KMS-11 (cell line): ENCODE measurements around the gene IER5.
A peak's percentile ranks its signal among the peaks of the same experiment; 100 is the strongest.

Experiments
- H2AFZ ChIP-seq: fragments of 200-600 bp; sonication (generic); 2 replicates; pipeline ENCODE4 v1.6.1; 2016; ENCODE audit warnings: antibody characterized with exemption, mixed run types, low read depth
- H3K27ac ChIP-seq: fragments of 200-600 bp; sonication (generic); 2 replicates; pipeline ENCODE4 v1.6.1; 2016; ENCODE audit warnings: mild to moderate bottlenecking, mixed run types
- H3K27me3 ChIP-seq: fragments of 200-600 bp; sonication (generic); 2 replicates; pipeline ENCODE4 v1.6.1; 2017; ENCODE audit warnings: mild to moderate bottlenecking, low read depth, mixed run types, moderate library complexity; ENCODE audit not compliant: insufficient read depth
- H3K36me3 ChIP-seq: fragments of 200-600 bp; sonication (generic); 2 replicates; pipeline ENCODE4 v1.6.1; 2017; ENCODE audit warnings: mild to moderate bottlenecking, mixed run types; ENCODE audit not compliant: insufficient read depth
- H3K4me1 ChIP-seq: fragments of 200-600 bp; sonication (generic); 2 replicates; pipeline ENCODE4 v1.6.1; 2016; ENCODE audit warnings: mild to moderate bottlenecking, low read depth, mixed run types; ENCODE audit not compliant: poor library complexity, severe bottlenecking
- H3K4me2 ChIP-seq: fragments of 200-600 bp; sonication (generic); 2 replicates; pipeline ENCODE4 v1.7.0; 2016; ENCODE audit warnings: mild to moderate bottlenecking, mixed run types
- H3K4me3 ChIP-seq: fragments of 200-600 bp; sonication (generic); IDR thresholded peaks from 2 replicates; pipeline ENCODE4 v1.6.1; 2017; ENCODE audit warnings: low read depth, low read length, mixed read lengths; ENCODE audit not compliant: insufficient read depth
- H3K79me2 ChIP-seq: fragments of 200-600 bp; sonication (generic); 2 replicates; pipeline ENCODE4 v1.6.1; 2016; ENCODE audit warnings: low read depth, mixed run types; ENCODE audit not compliant: insufficient read depth
- H3K9ac ChIP-seq: fragments of 200-600 bp; sonication (generic); 2 replicates; pipeline ENCODE4 v1.6.1; 2016; ENCODE audit warnings: mild to moderate bottlenecking, mixed run types
- H4K20me1 ChIP-seq: fragments of 200-600 bp; sonication (generic); 2 replicates; pipeline ENCODE4 v1.6.1; 2016; ENCODE audit warnings: mild to moderate bottlenecking, mixed run types; ENCODE audit not compliant: insufficient read depth
- TF ChIP-seq, protein P1 (sequence below): fragments of 200-600 bp; sonication (generic); conservative IDR thresholded peaks from 2 replicates; pipeline ENCODE4 v1.6.1; 2017; ENCODE audit warnings: low read depth, mild to moderate bottlenecking, antibody characterized with exemption, low read length, moderate library complexity, mixed read lengths

The IER5 gene

DNA sequence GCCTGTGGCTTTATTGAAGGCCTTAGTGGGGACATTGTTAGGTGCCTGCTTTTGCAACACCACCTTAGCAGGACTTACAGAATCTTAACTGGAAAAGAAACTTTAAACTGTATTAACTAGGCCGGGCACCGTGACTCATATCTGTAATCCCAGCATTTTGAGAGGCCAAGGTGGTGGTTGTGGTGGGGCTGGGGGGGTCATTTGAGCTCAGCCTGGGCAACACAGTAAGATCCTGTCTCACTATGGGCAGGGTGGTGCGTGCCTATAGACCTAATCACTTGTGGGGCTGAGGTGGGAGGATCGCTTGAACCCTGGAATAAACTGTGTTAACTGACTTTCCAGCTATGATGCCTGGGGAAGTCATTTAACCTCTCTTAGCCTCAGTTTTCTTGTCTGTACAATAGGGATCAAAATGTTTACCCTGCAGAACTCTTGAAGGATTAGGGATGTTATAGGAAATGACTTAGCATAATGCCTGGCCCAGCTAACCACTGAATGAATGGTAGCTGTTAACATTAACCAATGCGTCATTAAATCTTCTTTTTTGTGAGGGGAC, 39.5 kb downstream of the IER5 start:
- H3K4me1 ChIP-seq = peaks cover 11% of the 10 kb centered on the region
- no peak overlapping the region for H3K4me3 ChIP-seq
- H3K27ac ChIP-seq = no peak overlapping the region
- no peaks in the 10 kb centered on the region for H4K20me1 ChIP-seq
- no peaks in the 10 kb centered on the region for H3K36me3 ChIP-seq
- H2AFZ ChIP-seq = no peak overlapping the region
- no peak overlapping the region for H3K4me2 ChIP-seq
- no peaks in the 10 kb centered on the region for H3K27me3 ChIP-seq
- TF ChIP-seq, protein P1, sequence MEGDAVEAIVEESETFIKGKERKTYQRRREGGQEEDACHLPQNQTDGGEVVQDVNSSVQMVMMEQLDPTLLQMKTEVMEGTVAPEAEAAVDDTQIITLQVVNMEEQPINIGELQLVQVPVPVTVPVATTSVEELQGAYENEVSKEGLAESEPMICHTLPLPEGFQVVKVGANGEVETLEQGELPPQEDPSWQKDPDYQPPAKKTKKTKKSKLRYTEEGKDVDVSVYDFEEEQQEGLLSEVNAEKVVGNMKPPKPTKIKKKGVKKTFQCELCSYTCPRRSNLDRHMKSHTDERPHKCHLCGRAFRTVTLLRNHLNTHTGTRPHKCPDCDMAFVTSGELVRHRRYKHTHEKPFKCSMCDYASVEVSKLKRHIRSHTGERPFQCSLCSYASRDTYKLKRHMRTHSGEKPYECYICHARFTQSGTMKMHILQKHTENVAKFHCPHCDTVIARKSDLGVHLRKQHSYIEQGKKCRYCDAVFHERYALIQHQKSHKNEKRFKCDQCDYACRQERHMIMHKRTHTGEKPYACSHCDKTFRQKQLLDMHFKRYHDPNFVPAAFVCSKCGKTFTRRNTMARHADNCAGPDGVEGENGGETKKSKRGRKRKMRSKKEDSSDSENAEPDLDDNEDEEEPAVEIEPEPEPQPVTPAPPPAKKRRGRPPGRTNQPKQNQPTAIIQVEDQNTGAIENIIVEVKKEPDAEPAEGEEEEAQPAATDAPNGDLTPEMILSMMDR = no peak
- H3K9ac ChIP-seq = no peak overlapping the region
- H3K79me2 ChIP-seq = no peaks in the 10 kb centered on the region

DNA sequence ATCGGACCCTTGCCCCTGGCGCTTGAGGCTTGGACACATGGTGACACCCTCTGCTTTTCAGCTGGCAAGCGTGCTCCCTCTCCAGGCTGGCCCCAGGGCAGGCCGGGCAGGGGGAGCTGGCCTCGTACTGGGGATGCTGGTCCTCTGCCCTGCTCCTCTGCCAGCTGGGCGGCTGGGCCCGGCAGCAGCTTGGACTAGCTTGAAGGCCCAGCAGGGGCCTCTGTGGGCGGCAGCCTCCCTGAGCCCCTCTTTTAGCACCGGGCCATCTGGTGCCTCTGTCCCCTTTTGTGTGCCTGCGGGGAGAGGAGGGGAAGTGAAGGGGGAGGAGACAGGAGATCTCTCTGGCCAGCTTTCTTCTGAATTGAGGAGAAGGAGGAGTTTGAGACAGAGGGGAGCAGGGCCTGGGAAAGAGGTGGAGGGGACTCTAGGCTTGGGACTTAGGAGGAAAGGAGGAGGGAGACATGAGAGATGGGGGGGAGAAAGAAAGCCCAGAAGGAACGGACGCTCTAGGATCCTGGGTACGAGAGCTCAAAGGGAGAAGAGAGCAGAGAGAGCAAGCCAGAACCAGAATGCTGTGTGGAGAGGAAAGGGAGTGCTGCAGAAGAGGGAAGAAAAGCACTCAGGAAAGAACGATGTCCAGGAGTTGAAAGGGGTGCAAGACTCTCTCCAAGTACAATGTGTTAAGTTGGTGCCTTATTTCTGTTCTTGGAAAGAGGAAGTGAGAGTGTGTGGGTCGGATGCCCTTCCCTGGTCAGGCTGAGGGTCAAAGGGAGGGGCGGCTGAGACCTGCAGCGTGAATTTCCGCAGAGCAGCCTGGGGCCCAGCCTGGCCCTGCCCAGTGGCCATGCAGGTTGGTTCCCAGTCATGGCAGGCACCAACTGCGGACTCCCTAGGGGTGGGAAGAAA, 40.3 kb downstream of the IER5 start:
- Histone ChIP-seq H3K9ac (no peak overlapping the region), H3K4me2 (no peak overlapping the region), H2AFZ (no peak overlapping the region), H4K20me1 (no peaks in the 10 kb centered on the region), H3K4me3 (no peak overlapping the region), H3K79me2 (no peaks in the 10 kb centered on the region), H3K4me1 (peaks cover 13% of the 10 kb centered on the region), H3K27ac (no peak overlapping the region), H3K27me3 (no peaks in the 10 kb centered on the region), H3K36me3 (no peaks in the 10 kb centered on the region)
- TF ChIP-seq, protein P1 = no peak

GRCh38 chr1:181129771-181130606, 41.5 kb downstream of the IER5 start:
- TF ChIP-seq, protein P1 = no peak
- Histone ChIP-seq H4K20me1 (no peaks in the 10 kb centered on the region), H3K27ac (no peak overlapping the region), H3K27me3 (no peaks in the 10 kb centered on the region), H3K4me3 (no peak overlapping the region), H3K36me3 (no peaks in the 10 kb centered on the region), H2AFZ (peak overlapping the region; percentile 8; the same call in 1 of the 2 replicates), H3K4me2 (no peak overlapping the region), H3K9ac (no peak overlapping the region), H3K79me2 (no peaks in the 10 kb centered on the region), H3K4me1 (peaks cover 24% of the 10 kb centered on the region)

DNA sequence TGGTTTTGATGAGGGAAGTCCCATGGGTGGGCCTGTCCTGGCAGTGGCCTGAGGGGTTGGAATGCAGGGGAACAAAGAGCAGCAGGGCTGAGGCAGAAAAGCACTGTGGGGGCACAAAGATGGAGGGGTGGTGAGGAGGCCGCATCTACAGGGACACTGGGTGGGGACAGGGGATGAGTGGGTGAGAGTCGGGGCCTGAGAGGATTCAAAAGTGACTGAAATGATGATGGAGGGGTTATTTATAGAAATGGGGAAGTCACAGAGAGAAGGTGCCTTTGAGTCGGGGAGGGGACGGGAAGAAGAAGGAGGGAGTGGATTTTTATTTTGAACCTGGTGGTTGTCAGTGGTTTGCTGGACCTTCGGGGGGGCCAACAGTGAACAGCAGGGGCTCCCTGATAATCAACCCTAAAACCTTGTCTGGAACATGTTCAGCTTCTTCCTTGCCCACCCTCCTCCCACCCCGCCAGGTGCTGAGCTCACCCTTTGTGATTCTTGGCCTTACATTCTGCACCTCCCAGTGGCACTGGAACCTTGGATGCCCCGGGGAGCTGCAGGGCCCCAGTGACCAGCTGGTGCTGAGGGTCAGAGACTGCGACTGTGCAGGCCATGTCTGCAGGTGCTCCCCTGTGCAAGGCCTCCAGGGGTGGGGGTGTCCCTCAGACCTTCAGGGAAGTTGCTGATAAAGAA, 42.9 kb downstream of the IER5 start:
- Histone ChIP-seq H2AFZ (no peak overlapping the region), H3K79me2 (no peaks in the 10 kb centered on the region), H3K9ac (no peak overlapping the region), H3K27me3 (no peaks in the 10 kb centered on the region), H3K4me1 (peaks cover 34% of the 10 kb centered on the region), H3K4me2 (no peak overlapping the region), H4K20me1 (no peaks in the 10 kb centered on the region), H3K36me3 (no peaks in the 10 kb centered on the region), H3K27ac (no peak overlapping the region), H3K4me3 (no peak overlapping the region)
- TF ChIP-seq, protein P1 = no peak
